GM18505 (cell line): ENCODE measurements around the gene GRID2IP.

Experiments
- ATAC-seq: cut with Tn5 transposase; IDR thresholded peaks from one replicate; pipeline ENCODE4 v1.9.1; 2021; ENCODE audit not compliant: unreplicated experiment
- POLR2A ChIP-seq: IDR thresholded peaks from 4 replicates; pipeline ENCODE4 v1.6.1; 2011; ENCODE audit warnings: borderline replicate concordance; ENCODE audit not compliant: insufficient read depth, insufficient read length; ENCODE audit errors: extremely low read depth

The GRID2IP gene

GRCh38 chr7:6500691-6501090 is 50.6 kb downstream of the GRID2IP start:
- TF ChIP-seq POLR2A, result no peak
- ATAC-seq, result no peak

DNA sequence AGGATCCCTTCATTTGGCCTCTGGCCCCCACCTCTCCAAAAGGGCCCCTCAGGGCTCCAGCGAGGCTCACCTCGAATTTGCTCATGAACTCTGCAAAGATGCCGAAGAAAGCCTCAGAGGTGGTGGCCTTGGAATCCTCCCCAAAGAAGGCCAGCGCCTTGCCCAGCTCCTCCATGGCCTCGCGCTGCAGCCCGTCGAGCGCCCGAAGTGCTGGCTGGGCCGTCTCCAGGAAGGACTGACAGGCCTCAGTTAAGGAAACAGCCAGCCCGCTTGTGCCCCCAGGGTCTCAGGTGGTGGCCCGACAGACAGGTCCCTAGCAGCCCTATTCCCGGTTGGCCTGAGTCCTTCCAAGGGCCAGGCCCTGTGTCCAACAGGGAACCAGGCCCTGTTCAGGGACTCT is 53.3 kb downstream of the GRID2IP start:
- no peak for TF ChIP-seq POLR2A
- ATAC-seq, result no peak

GRCh38 chr7:6497637-6497905 is 53.7 kb downstream of the GRID2IP start:
- ATAC-seq, result no peak
- TF ChIP-seq POLR2A, result no peak

DNA sequence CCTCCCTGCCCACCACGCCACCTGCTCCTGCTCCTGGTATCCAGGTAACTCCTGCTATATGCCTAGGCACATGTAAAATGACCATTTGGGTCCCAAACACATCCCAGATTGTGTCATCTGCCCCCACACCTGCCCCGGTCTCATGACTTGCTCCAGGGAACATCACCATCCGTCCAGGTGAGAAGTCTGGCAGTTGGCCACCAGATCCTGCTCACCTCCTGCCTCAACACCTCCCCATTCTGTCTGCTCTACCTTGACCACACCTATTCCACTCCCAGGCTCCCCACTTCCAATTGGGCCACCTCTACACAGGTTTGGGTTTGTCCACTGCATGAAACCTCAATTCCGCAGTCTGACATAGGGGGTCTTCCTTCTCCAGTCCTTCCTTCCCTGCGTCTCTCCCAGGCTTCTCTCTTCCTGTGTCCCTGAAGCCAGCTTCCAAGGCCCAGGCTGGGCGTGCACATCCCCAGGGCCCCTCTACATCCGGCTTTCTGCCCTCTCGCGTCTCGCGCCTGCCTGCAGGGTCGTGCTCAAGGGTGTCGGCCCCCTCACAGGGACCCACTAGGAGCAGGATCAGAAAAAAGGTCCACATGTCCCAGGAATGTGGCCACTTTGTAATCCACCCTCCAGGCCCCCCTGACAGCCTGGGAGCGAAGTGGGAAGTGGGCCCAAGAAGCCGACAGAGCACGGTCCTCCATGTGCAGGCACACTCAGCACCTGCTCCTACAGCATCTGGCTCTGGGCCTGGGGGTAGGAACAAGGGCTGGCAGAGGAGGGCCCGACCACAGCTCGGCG is 54.2 kb downstream of the GRID2IP start:
- TF ChIP-seq POLR2A, result no peak
- no peak for ATAC-seq

DNA sequence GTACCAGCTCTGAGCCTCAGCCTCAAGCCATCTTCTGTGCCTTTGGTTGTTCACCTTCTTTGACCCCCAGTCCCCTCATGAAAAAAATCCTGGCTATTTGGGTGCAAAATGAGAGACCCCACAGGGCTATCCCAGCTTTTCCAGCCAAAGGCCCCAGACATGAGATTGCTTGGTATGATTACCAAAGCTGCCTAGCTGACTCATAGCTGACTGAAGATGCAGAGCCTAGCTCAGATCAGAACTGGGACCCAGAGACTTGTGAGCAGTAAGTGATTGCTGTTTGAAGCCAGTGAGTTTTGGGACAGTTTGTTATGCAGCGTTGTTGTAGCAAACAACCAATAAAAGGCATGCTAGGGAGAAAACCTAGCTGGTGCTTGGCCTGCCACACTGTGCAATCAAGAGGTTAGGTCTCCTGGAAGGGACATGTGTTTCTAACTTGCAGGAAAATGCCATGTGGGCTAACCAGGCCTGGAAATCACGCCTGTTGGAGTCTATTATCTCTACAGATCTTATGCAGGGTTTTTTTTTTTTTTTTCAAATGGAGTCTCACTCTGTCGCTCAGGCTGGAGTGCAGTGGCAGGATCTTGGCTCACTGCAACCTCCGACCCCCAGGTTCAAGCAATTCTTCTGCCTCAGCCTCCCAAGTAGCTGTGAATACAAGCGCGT is 55.5 kb downstream of the GRID2IP start:
- no peak for TF ChIP-seq POLR2A
- no peak for ATAC-seq

- no peak for ATAC-seq
- no peak for TF ChIP-seq POLR2A
Measured at GRCh38 chr7:6494365-6494764, 56.9 kb downstream of the GRID2IP start.

DNA sequence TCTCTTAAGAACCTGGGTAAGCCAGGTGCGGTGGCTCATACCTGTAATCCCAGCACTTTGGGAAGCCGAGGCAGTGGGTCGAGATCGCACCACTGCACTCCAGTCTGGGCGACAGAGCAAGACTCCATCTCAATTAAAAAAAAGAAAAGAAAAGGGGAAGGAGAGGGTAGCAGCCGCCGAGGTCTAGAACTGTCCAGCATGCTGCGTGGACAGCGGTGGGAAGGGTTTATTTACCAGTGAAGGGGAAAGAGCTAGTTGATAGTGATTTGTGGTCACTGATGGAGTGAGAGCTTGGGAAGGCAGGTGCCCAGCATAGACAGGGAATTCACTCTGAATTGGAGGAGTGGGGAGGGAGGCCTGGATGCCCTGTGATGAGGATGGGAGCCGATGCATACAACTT is 60.1 kb downstream of the GRID2IP start:
- no peak for TF ChIP-seq POLR2A
- ATAC-seq, result no peak

- no peak for TF ChIP-seq POLR2A
- no peak for ATAC-seq
Measured at GRCh38 chr7:6489612-6490011, 61.6 kb downstream of the GRID2IP start.

- ATAC-seq, result no peak
- no peak for TF ChIP-seq POLR2A
Measured at GRCh38 chr7:6487184-6487545, 64.1 kb downstream of the GRID2IP start.

DNA sequence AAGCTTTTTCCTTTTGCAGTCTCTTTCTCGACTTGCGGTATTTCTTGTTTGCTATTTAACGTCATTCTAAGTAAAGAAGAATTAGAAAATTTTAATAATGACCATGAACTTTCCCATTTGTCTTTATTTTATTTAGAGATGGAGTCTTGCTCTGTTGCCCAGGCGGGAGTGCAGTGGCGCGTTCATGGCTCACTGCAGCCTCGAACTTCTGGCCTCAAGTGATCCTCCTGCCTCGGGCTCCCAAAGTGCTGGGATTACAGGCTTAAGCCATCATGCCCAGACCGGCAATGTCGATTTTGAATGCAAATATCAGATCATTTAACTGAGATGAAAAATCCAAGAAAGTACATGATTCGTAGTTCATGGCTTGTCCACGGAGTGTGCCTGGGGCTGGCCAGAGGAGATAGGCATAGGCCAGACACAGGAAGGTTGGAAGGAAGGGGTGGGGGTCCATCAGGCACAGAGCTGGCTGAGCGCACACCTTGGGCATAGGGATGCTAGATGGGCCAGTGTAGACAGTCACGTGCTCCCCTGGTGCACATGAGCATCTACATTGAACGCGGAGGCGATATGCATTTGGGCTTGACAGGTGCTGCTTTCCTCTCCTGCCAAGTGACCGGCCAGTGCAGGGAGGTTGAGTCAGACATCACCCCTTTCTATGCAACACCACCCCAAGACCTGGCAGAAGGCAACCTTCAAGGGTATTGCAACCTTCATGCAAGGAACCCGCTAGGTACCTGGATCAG is 64.7 kb downstream of the GRID2IP start:
- no peak for ATAC-seq
- no peak for TF ChIP-seq POLR2A

DNA sequence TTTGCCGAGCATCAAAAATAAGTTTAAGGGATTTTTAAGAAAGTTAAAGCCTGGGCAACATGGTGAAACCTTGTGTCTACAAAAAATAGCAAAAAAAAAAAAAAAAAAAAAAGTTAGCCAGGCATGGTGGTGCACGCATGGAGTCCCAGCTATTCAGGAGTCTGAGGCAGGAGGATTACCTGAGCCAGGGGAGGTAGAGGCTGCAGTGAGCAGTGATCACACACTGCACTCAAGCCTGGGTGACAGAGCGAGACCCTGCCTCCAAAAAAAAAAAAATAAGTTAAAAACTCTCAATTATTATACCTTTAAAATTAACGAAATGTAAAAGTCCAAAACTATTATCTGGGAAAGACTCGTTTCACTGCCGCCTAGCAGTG is 68.5 kb downstream of the GRID2IP start:
- no peak for TF ChIP-seq POLR2A
- ATAC-seq, result no peak

- ATAC-seq, result no peak
- TF ChIP-seq POLR2A, result no peak
Measured at GRCh38 chr7:6482307-6482706, 69.0 kb downstream of the GRID2IP start.

- no peak for TF ChIP-seq POLR2A
- no peak for ATAC-seq
Measured at GRCh38 chr7:6481445-6481844, 69.8 kb downstream of the GRID2IP start.

GRCh38 chr7:6480323-6480660 is 71.0 kb downstream of the GRID2IP start:
- TF ChIP-seq POLR2A, result no peak
- ATAC-seq, result no peak
